ACC112 (cell line): ENCODE measurements around the gene C10orf88.

ENCODE experiments used
- H2AFZ ChIP-seq: fragments of 200-600 bp; sonication (generic); one replicate; pipeline ENCODE4 v1.6.0; 2017; ENCODE audit warnings: antibody characterized with exemption, low read length; ENCODE audit not compliant: unreplicated experiment
- H3K27ac ChIP-seq: fragments of 200-600 bp; sonication (generic); 2 replicates; pipeline ENCODE4 v1.5.1; 2014; ENCODE audit warnings: low read depth, mild to moderate bottlenecking, antibody characterized with exemption, low read length, moderate library complexity
- H3K27me3 ChIP-seq: fragments of 200-600 bp; sonication (generic); 2 replicates; pipeline ENCODE4 v1.6.1; 2014; ENCODE audit warnings: mild to moderate bottlenecking, antibody characterized with exemption, low read length, moderate library complexity, mixed read lengths; ENCODE audit not compliant: insufficient read depth
- H3K36me3 ChIP-seq: fragments of 200-600 bp; sonication (generic); 2 replicates; pipeline ENCODE4 v1.6.1; 2016; ENCODE audit warnings: mild to moderate bottlenecking, antibody characterized with exemption, low read length, moderate library complexity, mixed read lengths; ENCODE audit not compliant: insufficient read depth
- H3K4me1 ChIP-seq: fragments of 200-600 bp; sonication (generic); one replicate; pipeline ENCODE4 v1.6.1; 2016; ENCODE audit warnings: low read length, mixed read lengths; ENCODE audit not compliant: insufficient read depth, unreplicated experiment, control insufficient read depth
- H3K4me3 ChIP-seq: fragments of 200-600 bp; sonication (generic); 2 replicates; pipeline ENCODE4 v1.5.1; 2014; ENCODE audit warnings: mild to moderate bottlenecking, low read depth, low read length
- H3K79me2 ChIP-seq: fragments of 200-600 bp; sonication (generic); one replicate; pipeline ENCODE4 v1.6.0; 2016; ENCODE audit warnings: low read length; ENCODE audit not compliant: control insufficient read depth, unreplicated experiment, insufficient read depth

Gene C10orf88

GRCh38 chr10:122990278-122990677, 36.3 kb upstream of the C10orf88 start:
- Histone ChIP-seq H3K27me3 (no peaks in the 10 kb centered on the region), H3K4me1 (no peaks in the 10 kb centered on the region), H3K27ac (no peak overlapping the region), H2AFZ (no peak overlapping the region), H3K4me3 (no peak overlapping the region), H3K79me2 (no peaks in the 10 kb centered on the region), H3K36me3 (no peaks in the 10 kb centered on the region; the same call in 1 of the 2 replicates)

- Histone ChIP-seq H3K36me3 (no peaks in the 10 kb centered on the region; the same call in 1 of the 2 replicates), H3K79me2 (no peaks in the 10 kb centered on the region), H3K27ac (no peak overlapping the region), H2AFZ (no peak overlapping the region), H3K4me3 (no peak overlapping the region), H3K27me3 (no peaks in the 10 kb centered on the region), H3K4me1 (no peaks in the 10 kb centered on the region)
These were observed 34.5 kb upstream of the C10orf88 start for GRCh38 chr10:122988501-122988900.

GRCh38 chr10:122986335-122986734, 32.3 kb upstream of the C10orf88 start:
- no peak overlapping the region for H3K27ac ChIP-seq
- no peaks in the 10 kb centered on the region for H3K36me3 ChIP-seq
- no peaks in the 10 kb centered on the region for H3K4me1 ChIP-seq
- H3K79me2 ChIP-seq: no peaks in the 10 kb centered on the region
- H2AFZ ChIP-seq: no peak overlapping the region
- no peak overlapping the region for H3K4me3 ChIP-seq
- H3K27me3 ChIP-seq: no peaks in the 10 kb centered on the region

GRCh38 chr10:122984708-122985107, 30.7 kb upstream of the C10orf88 start:
- H3K27ac ChIP-seq: no peak overlapping the region
- no peaks in the 10 kb centered on the region for H3K27me3 ChIP-seq
- H3K4me1 ChIP-seq: no peaks in the 10 kb centered on the region
- H3K4me3 ChIP-seq: no peak overlapping the region
- H3K36me3 ChIP-seq: no peaks in the 10 kb centered on the region
- no peaks in the 10 kb centered on the region for H3K79me2 ChIP-seq
- no peak overlapping the region for H2AFZ ChIP-seq

GRCh38 chr10:122983898-122984297, 29.9 kb upstream of the C10orf88 start:
- H3K27ac ChIP-seq: no peak overlapping the region
- H3K27me3 ChIP-seq: no peaks in the 10 kb centered on the region
- no peaks in the 10 kb centered on the region for H3K79me2 ChIP-seq
- no peak overlapping the region for H2AFZ ChIP-seq
- no peaks in the 10 kb centered on the region for H3K4me1 ChIP-seq
- H3K36me3 ChIP-seq: no peaks in the 10 kb centered on the region
- H3K4me3 ChIP-seq: no peak overlapping the region

GRCh38 chr10:122981066-122981464, 27.0 kb upstream of the C10orf88 start:
- no peaks in the 10 kb centered on the region for H3K79me2 ChIP-seq

GRCh38 chr10:122980209-122981065, 26.4 kb upstream of the C10orf88 start, which contains the start of gene PSTK:
PSTK (plus strand) TSS chr10:122980401; CDS start chr10:122980480, 79 bp downstream.
- Histone ChIP-seq H2AFZ (peak within 1 kb of the TSS; percentile 94), H3K27me3 (no peaks in the 10 kb centered on the region), H3K27ac (peak within 1 kb of the TSS; percentile 74), H3K4me1 (no peaks in the 10 kb centered on the region), H3K4me3 (peak within 1 kb of the TSS; percentile 89), H3K36me3 (no peaks in the 10 kb centered on the region), H3K79me2 (no peaks in the 10 kb centered on the region)

More at GRCh38 chr10:122981066-122981464, 27.0 kb upstream of the C10orf88 start:
- Histone ChIP-seq H3K27me3 (no peaks in the 10 kb centered on the region), H3K27ac (no peak overlapping the region), H3K36me3 (no peaks in the 10 kb centered on the region), H2AFZ (peak overlapping the region; percentile 94), H3K4me3 (peak overlapping the region; percentile 89), H3K4me1 (no peaks in the 10 kb centered on the region)

GRCh38 chr10:122974543-122975064, 20.6 kb upstream of the C10orf88 start:
- H2AFZ ChIP-seq: no peak overlapping the region
- no peaks in the 10 kb centered on the region for H3K36me3 ChIP-seq
- H3K27me3 ChIP-seq: no peaks in the 10 kb centered on the region
- no peak overlapping the region for H3K27ac ChIP-seq
- H3K4me3 ChIP-seq: no peak overlapping the region
- H3K79me2 ChIP-seq: no peaks in the 10 kb centered on the region
- H3K4me1 ChIP-seq: no peaks in the 10 kb centered on the region

- H3K4me3 ChIP-seq: no peak overlapping the region
- no peaks in the 10 kb centered on the region for H3K36me3 ChIP-seq
- H3K27me3 ChIP-seq: no peaks in the 10 kb centered on the region
- no peak overlapping the region for H2AFZ ChIP-seq
- H3K27ac ChIP-seq: no peak overlapping the region
- no peaks in the 10 kb centered on the region for H3K4me1 ChIP-seq
- H3K79me2 ChIP-seq: no peaks in the 10 kb centered on the region
These were observed 20.0 kb upstream of the C10orf88 start for GRCh38 chr10:122974023-122974422.

GRCh38 chr10:122968698-122969097, 14.7 kb upstream of the C10orf88 start:
- Histone ChIP-seq H3K36me3 (peaks cover 25% of the 10 kb centered on the region; the same call in 1 of the 2 replicates), H3K79me2 (no peaks in the 10 kb centered on the region), H3K4me3 (no peak overlapping the region), H3K27ac (no peak overlapping the region), H3K27me3 (no peaks in the 10 kb centered on the region), H3K4me1 (no peaks in the 10 kb centered on the region), H2AFZ (no peak overlapping the region)

GRCh38 chr10:122966879-122967278, 12.9 kb upstream of the C10orf88 start:
- Histone ChIP-seq H3K27ac (no peak overlapping the region), H3K36me3 (peaks cover 41% of the 10 kb centered on the region), H3K4me1 (no peaks in the 10 kb centered on the region), H2AFZ (no peak overlapping the region), H3K27me3 (no peaks in the 10 kb centered on the region), H3K79me2 (no peaks in the 10 kb centered on the region), H3K4me3 (no peak overlapping the region)
